GM12891 (cell line): ENCODE measurements around the gene LAGE3.

Source experiments
- DNase-seq: peaks from one replicate; pipeline ENCODE4 v3.0.0; 2011; ENCODE audit warnings: low spot score; ENCODE audit not compliant: insufficient read length
- FAIRE-seq: peaks from 2 replicates; lab custom pipeline; 2011; peaks lifted over from hg19 to GRCh38; lab: Jason Lieb, UNC
- PAX5 ChIP-seq: IDR thresholded peaks from 2 replicates; pipeline ENCODE4 v1.6.1; 2011; ENCODE audit warnings: low read length, moderate library complexity, mild to moderate bottlenecking; ENCODE audit not compliant: insufficient read depth, severe bottlenecking
- POLR2A ChIP-seq: IDR thresholded peaks from 2 replicates; pipeline ENCODE4 v1.6.1; 2011; ENCODE audit warnings: low read depth, low read length, control low read depth
- POLR2AphosphoS5 ChIP-seq: IDR thresholded peaks from 2 replicates; pipeline ENCODE4 v1.6.1; 2011; ENCODE audit warnings: low read depth, low read length, control low read depth
- POU2F2 ChIP-seq: IDR thresholded peaks from 2 replicates; pipeline ENCODE4 v1.6.1; 2011; ENCODE audit warnings: low read depth, mild to moderate bottlenecking, control low read depth, low read length, moderate library complexity
- SPI1 ChIP-seq: IDR thresholded peaks from 2 replicates; pipeline ENCODE4 v1.6.1; 2011; ENCODE audit warnings: low read depth, low read length, control low read depth
- TAF1 ChIP-seq: IDR thresholded peaks from 2 replicates; pipeline ENCODE4 v1.6.1; 2011; ENCODE audit warnings: low read depth, low read length, control low read depth

Gene LAGE3

GRCh38 chrX:154439841-154440240, 39.2 kb downstream of the LAGE3 start:
- no peak for TF ChIP-seq POLR2AphosphoS5
- TF ChIP-seq TAF1, result no peak
- TF ChIP-seq POU2F2, result no peak
- TF ChIP-seq PAX5, result no peak
- TF ChIP-seq POLR2A, result no peak
- DNase-seq (no peak), FAIRE-seq (no peak)

DNA sequence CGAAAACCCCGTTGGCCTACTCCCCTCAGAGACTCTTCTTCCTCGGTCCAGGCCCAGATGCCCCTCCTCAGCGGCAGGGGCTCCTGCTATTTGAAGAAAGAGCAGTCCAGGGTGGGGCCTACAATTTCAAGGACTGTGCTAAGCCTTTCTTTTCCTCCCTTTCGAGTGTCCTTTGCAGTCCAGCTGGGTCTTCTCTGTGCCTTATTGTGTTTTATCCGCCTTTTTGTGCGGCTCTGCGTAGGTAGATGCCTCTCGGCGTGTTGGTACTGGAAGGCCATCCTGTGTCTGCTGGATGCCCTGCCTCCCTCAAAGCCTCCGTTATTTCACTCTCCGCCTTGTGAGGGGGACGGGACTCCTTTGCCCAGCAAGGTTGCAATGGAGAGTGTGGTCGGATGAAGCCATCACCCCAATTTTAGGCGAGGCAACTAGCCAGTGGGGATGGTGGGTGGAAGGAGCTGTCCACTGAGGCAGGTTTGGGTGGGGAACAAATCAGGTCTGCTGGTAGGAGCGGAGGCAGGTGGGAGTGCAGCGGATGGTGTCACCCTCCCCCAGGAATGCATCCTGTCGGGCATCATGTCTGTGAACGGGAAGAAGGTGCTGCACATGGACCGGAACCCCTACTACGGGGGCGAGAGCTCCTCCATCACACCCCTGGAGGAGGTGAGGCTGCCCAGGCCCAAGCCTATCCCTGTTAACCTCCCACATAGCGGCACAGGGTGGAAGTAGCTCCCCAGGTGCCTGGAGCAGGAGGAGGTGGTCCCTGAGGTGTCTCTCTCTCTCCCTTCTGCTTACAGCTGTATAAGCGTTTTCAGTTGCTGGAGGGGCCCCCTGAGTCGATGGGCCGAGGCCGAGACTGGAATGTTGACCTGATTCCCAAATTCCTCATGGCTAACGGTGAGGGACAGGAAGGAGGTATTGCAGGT, 40.8 kb downstream of the LAGE3 start:
- peak; percentile 83 for FAIRE-seq
- TF ChIP-seq PAX5 (no peak), POLR2A (no peak), TAF1 (no peak), SPI1 (no peak), POU2F2 (no peak), POLR2AphosphoS5 (no peak)
- no peak for DNase-seq

DNA sequence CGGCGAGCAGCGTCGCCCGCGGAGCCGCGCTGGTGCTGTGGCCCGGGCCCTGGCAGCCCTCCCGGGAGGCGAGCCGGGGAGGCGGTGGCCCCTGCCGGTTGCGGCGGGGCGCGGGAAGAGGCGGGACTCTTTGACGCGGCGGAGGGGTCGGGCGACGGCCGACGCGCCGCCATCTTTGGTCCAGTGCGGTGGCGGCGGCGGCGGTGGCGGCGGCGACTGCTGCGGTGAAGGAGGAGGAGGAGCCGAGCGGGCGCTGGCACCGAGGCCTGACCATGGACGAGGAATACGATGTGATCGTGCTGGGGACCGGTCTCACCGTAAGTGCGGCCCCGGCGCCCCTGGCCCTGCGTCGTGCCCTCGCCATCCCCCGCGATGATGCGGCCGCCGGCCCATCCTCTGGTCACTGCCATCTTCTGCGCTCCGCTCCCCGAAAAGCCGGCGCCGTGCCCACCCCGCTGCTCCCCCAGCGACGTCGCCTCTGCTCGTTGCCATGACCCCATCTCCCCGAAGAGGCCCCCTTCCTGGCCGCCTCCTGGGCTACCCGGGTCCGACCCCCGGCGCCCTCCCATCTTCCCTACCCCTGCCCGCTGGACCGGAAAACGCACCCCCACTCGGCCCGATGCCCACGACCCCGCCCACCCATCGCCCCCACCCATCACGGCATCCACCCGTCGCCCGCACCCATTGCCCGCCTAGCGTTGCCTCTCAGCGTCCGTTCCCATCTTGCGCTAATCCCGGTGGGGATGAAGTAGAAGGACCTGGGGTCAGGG, 41.9 kb downstream of the LAGE3 start, which contains the start of gene GDI1:
Gene GDI1, plus strand, starts transcription at position 172 of the 770 bp plus-strand sequence. Its CDS starts 101 bp downstream, at position 273.
- TF ChIP-seq POLR2A, result no peak
- no peak for TF ChIP-seq SPI1
- TF ChIP-seq POLR2AphosphoS5, result no peak
- TF ChIP-seq POU2F2, result no peak
- TF ChIP-seq PAX5, result no peak
- 0 out of 2 replicates have a peak, but pooled peaks have one; percentile 42 for TF ChIP-seq TAF1
- DNase-seq (no peak), FAIRE-seq (peak; percentile 61)

DNA sequence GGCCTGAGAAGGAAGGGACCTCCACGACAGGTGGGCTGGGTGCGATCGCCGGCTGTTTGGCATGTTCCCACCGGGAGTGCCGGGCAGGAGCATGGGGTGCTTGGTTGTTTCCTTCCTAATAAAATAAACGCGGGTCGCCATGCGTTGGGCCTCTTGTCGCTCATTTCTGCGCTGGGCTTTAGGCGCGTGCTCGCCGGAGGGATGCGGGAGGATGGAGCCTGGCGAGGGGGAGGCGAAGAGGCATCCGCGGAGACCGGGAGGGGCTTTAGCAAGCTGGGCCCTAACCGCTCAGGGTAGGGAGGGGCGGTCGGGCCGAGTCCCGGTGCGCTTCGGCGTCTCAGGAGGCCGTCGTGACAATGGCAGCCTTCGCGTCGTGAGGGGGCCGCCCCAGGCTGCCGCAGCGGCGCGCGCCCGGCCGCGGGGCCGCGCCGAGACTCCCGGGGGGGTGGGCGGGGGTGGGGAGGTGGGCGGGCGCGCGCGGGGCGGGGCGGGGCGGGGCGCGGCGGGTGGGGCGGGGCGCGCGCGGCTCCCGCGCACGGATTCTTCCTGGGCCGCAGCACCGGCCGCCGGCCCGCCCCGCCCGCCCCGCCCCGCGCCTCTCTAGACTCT, 42.6 kb downstream of the LAGE3 start:
- FAIRE-seq (no peak), DNase-seq (peak; percentile 75)
- TF ChIP-seq PAX5 (no peak), SPI1 (no peak), POLR2A (no peak), POLR2AphosphoS5 (no peak), TAF1 (no peak), POU2F2 (no peak)

DNA sequence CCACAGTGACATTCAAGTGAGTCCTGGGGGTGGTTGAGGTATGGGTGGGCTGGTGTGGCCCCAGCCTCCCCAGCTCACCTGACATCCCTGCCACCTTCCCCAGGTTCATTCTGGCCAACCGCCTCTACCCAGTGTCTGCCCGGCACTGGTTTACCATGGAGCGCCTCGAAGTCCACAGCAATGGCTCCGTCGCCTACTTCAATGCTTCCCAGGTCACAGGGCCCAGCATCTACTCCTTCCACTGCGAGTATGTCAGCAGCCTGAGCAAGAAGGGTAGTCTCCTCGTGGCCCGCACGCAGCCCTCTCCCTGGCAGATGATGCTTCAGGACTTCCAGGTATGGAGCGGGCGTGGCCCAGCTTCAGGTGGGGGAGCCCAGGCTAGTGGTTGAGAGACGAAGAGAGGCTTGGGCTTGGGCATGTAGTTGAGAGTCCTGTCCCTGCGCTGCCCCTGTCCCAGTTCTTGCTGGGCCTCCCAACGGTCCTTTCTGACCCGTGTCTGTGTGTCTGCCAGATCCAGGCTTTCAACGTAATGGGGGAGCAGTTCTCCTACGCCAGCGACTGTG, 43.8 kb downstream of the LAGE3 start:
- TF ChIP-seq POU2F2, result no peak
- no peak for TF ChIP-seq TAF1
- TF ChIP-seq POLR2AphosphoS5, result no peak
- TF ChIP-seq POLR2A, result no peak
- no peak for TF ChIP-seq SPI1
- TF ChIP-seq PAX5, result no peak
- DNase-seq (no peak), FAIRE-seq (no peak)

DNA sequence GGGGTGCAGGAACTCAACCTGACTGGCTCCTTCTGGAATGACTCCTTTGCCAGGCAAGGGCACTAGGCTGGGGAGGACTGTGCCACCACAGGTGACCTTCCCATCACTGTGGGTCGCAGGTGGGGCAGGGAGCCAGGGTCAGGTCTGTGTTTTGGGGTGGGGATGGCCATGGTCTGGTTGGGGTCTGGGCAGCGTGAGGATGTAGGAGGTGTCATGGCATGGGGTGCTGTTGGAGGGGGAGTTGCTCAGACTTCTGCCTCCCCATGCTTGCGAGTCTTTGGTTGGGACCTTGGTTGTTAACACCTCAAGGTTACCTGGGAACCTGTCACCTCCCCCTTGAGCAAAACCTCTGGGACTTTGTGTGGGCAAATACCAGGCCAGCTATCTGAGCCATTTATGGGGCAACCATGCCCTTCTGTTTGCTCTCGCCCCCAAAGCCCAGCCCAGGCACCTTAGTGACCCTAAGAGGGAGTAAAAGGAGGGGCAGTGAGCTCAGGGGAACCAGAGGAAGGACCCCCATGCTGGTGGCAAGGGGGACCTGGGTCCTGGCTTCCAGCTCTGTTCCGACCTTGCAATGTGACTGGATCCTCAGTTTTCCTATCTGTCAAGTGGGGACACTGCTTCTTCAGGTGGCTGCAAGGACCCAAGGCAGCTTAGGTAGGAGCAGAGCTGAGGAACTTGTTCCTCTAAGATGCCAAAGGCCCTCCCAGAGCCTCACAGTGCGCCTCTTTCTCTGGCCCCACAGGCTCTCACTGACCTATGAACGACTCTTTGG, 44.5 kb downstream of the LAGE3 start:
- no peak for FAIRE-seq
- no peak for DNase-seq
- TF ChIP-seq TAF1, result no peak
- TF ChIP-seq SPI1, result no peak

DNA sequence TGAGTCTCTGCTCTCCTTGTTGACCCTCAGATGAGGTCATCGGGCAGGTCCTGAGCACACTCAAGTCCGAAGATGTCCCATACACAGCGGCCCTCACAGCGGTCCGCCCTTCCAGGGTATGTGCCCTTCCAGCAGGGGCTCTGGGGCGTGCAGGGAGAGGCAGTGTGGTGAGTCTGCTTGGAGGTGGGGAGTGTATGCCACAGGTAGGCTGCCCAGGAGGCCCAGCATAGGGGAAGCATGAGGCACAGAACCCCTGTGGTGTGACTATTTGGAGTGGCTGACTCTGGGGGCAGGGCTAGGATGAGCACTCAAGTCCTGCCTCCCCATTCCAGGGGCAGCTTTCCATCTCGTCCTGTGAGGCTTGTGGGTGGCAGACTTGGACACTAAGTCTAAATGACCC, 45.5 kb downstream of the LAGE3 start:
- no peak for DNase-seq
- TF ChIP-seq POLR2A, result no peak
- TF ChIP-seq PAX5, result no peak
- no peak for TF ChIP-seq SPI1
- TF ChIP-seq TAF1, result no peak
- TF ChIP-seq POLR2AphosphoS5, result no peak
- TF ChIP-seq POU2F2, result no peak
- no peak for FAIRE-seq

GRCh38 chrX:154432210-154432609, 46.9 kb downstream of the LAGE3 start:
- no peak for FAIRE-seq
- TF ChIP-seq POLR2A, result no peak
- TF ChIP-seq POU2F2, result no peak
- TF ChIP-seq SPI1, result no peak
- TF ChIP-seq TAF1, result no peak
- TF ChIP-seq POLR2AphosphoS5, result no peak
- TF ChIP-seq PAX5, result no peak
- DNase-seq, result no peak

DNA sequence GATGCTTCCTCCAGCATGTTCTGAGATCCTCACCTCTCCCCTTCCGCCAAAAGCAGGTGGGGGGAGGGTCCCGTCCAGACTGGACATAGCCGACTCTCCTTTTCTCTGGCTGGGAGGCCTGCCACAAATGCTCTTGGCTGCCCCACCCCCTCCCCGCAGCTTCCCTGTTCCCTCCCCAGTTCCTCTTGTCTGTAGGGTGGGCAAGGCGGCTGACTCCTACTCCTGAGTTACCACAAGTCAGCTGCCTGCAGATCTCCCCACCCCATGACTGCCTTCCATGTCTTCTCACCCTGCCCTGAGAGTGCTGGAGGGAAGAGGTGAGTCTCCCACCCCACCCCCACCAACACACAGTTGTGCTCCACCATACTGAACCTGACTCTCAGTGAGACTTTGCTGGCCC, 47.7 kb downstream of the LAGE3 start:
- DNase-seq (no peak), FAIRE-seq (no peak)
- no peak for TF ChIP-seq TAF1
- no peak for TF ChIP-seq SPI1
- TF ChIP-seq POU2F2, result no peak
